CD4-positive, alpha-beta T cell (primary cell): ENCODE results near the gene PPP4R4. TPM values are rescaled to one million over a fixed set of nuclear protein-coding genes. Genes with fewer than 3 reads are reported as not detected.

Experiments
- ATAC-seq: fragments of 200-7000 bp; cut with Tn5 transposase; one replicate; pipeline ENCODE4 v1.10.0; 2022; ENCODE audit warnings: mild to moderate bottlenecking; ENCODE audit not compliant: poor library complexity
- CTCF ChIA-PET: fragments of 350-600 bp; sonication (Branson Sonifier 250); formaldehyde crosslinking; loops from one replicate; lab custom pipeline; 2021; ENCODE audit warnings: antibody characterized with exemption, inconsistent platforms; lab: Charles Lee
- POLR2A ChIA-PET: fragments of 350-600 bp; sonication (Branson Sonifier 250); formaldehyde crosslinking; loops from one replicate; lab custom pipeline; 2021; ENCODE audit warnings: antibody characterized with exemption, inconsistent platforms; lab: Charles Lee
- DNase-seq, 14 experiments: peaks; one replicate each; pipeline ENCODE4 v3.0.0-alpha.2; 2013 to 2020; ENCODE audit warnings: mixed read lengths in 2 of 14
- H3K27ac ChIP-seq, 2 donors: one replicate each; pipeline versions ENCODE4 v1.5.1 to v1.7.0; 2013; ENCODE audit warnings: low read length in 2 of 2, low read depth in 1 of 2, mild to moderate bottlenecking in 1 of 2
- H3K27me3 ChIP-seq, 2 experiments: 1 replicate in 1 of 2; 2 replicates in 1 of 2; pipeline versions ENCODE4 v1.6.1 to v1.7.0; 2013; ENCODE audit warnings: low read length in 2 of 2, control low read depth in 1 of 2, mild to moderate bottlenecking in 1 of 2, moderate library complexity in 1 of 2; ENCODE audit not compliant: insufficient read depth in 2 of 2, control insufficient read depth in 1 of 2
- H3K36me3 ChIP-seq: one replicate; pipeline ENCODE4 v1.6.1; 2013; ENCODE audit warnings: low read length, control low read depth; ENCODE audit not compliant: insufficient read depth
- H3K4me1 ChIP-seq: one replicate; pipeline ENCODE4 v1.6.1; 2013; ENCODE audit warnings: low read length, control low read depth; ENCODE audit not compliant: insufficient read depth
- H3K4me3 ChIP-seq: one replicate; pipeline ENCODE4 v1.5.1; 2013; ENCODE audit warnings: mild to moderate bottlenecking, low read length, moderate library complexity
- H3K9me3 ChIP-seq, 2 experiments: 1 replicate in 1 of 2; 2 replicates in 1 of 2; pipeline versions ENCODE4 v1.6.1 to v1.7.0; 2013; ENCODE audit warnings: low read length in 2 of 2, mild to moderate bottlenecking in 2 of 2, control low read depth in 1 of 2, moderate library complexity in 1 of 2; ENCODE audit not compliant: control insufficient read depth in 1 of 2, insufficient read depth in 1 of 2
- H3K27ac Mint-ChIP-seq: one replicate; pipeline ENCODE4 v1.8.0; 2020; ENCODE audit warnings: mixed read lengths
- H3K27me3 Mint-ChIP-seq: one replicate; pipeline ENCODE4 v1.8.0; 2021; ENCODE audit warnings: mixed read lengths
- H3K36me3 Mint-ChIP-seq: one replicate; pipeline ENCODE4 v1.8.0; 2021; ENCODE audit warnings: low read depth, mixed read lengths
- H3K4me1 Mint-ChIP-seq: one replicate; pipeline ENCODE4 v1.8.0; 2021; ENCODE audit warnings: low read depth, mixed read lengths
- H3K4me3 Mint-ChIP-seq: one replicate; pipeline ENCODE4 v1.8.0; 2020; ENCODE audit warnings: mild to moderate bottlenecking, mixed read lengths
- H3K9me3 Mint-ChIP-seq: one replicate; pipeline ENCODE4 v1.8.0; 2020; ENCODE audit warnings: mixed read lengths
- CTCF ChIP-seq: fragments of 200-600 bp; IDR thresholded peaks from one replicate; pipeline ENCODE4 v1.8.0; 2022; ENCODE audit warnings: antibody characterized with exemption, mild to moderate bottlenecking
- intact Hi-C, 2 experiments: fragments of 100-400 bp; cut with DNase I in 1 of 2; cut with micrococcal nuclease in 1 of 2; formaldehyde crosslinking; loops; one replicate each; pipeline versions ENCODE4 v1.15.1 to v1.9.0; 2023 to 2025; cut with DNase I, micrococcal nuclease
- total RNA-seq, 174 experiments: library from RNA in 2 of 174; stranded (reverse) in 2 of 174; gene quantifications; one replicate each; pipeline ENCODE4 v1.2.3 and lab custom pipeline; 2021 to 2026

PPP4R4 gene
- total RNA-seq, 2 experiments from 2014 or later: 3.5 to 4.3 TPM

DNA sequence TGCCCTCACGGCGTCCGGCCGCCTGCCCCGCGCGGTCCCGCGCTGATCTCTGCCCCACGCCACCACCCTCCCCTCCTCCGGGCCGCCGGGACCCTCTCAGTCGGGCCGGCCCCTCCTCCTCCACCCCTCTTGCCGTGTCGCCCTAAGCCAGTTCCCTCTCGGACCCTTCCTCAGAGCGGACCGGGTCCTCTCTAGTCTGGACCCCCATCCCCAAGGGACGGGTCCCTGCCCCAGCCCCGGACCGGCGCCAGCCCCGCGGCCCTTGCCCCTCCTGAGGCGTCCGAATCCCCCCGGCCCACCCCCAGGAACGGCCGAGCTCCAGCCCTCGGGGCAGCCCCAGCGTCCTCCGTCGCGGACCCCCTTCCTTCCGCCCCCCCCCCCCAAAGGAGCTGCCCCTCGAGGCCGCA is 485 bp downstream of the PPP4R4 start:
- Mint-ChIP-seq H3K4me3 (peak overlapping the region; percentile 59), H3K36me3 (no peaks in the 10 kb centered on the region), H3K4me1 (peaks cover 30% of the 10 kb centered on the region), H3K9me3 (no peaks in the 10 kb centered on the region), H3K27ac (no peak overlapping the region), H3K27me3 (peaks cover 12% of the 10 kb centered on the region)
- ChIA-PET POLR2A (interaction anchor here (0.8 to 3.7 kb wide), 9 partner anchors 12 to 235 kb away, joined by 3 to 27 read pairs (median 9); partner anchors contain the start of genes DDX24, IFI27L1, IFI27L2 and OTUB2), CTCF (interaction anchor here (1.3 to 1.4 kb wide), 2 partner anchors 38 to 138 kb away, joined by 3 read pairs; no protein-coding TSS in a partner anchor)
- Histone ChIP-seq H3K9me3 (no peaks in the 10 kb centered on the region), H3K4me1 (peaks cover 23% of the 10 kb centered on the region), H3K36me3 (no peaks in the 10 kb centered on the region), H3K27ac (no peak overlapping the region), H3K4me3 (peak overlapping the region; percentile 42), H3K27me3 (peaks cover 4 to 7% of the 10 kb centered on the region in 2 experiments)
- ATAC-seq: no peak
- no peak for DNase-seq
- no peak for TF ChIP-seq CTCF
- intact Hi-C loops: loop anchor here in 1 of 2 experiments (5.0 to 10.0 kb wide), 4 partner anchors 217 to 1060 kb away; partner anchors contain the start of genes BTBD7, DICER1 and ITPK1

DNA sequence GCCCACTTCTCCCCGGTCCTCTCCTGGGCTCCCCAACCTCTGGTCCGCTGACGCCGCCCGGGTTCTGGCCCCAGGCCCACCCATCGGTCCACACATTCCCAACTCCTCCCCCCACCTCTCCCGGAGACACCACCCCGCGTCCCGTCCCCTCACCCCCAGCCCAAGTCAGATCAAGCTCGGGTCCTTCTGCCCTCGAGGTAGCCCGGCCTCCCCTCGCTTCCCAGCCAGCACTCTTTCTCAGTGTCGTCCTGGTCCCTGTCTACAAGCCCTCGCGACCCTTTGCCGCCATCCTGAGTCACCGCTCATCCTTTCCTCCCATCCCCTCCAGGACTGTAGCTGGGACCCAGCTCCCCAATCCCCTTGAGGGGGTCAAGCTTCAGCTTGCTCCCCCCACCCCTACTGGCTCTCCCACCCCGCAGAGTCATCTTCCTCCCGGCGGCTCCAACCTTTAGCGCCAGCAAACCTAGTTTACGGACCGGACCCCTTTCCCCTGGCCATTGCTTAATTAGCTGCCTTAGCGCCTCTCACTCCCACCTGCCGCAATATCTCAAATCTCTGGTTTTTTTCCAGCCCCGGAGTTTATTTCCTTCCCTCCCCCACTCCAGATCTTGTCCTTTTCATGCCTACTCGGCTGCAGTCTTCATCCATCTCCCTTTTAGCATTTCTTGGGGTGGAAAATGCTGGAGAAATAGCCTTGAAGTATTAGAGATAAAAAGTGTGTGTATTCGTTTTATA is 1.1 kb downstream of the PPP4R4 start:
- peak in 4 of 14 experiments; percentile 13 to 40 (median 30) for DNase-seq
- intact Hi-C loops: loop anchor here in 1 of 2 experiments (5.0 to 10.0 kb wide), 3 partner anchors 843 to 1060 kb away; partner anchors contain the start of genes BTBD7, DICER1 and ITPK1
- Histone ChIP-seq H3K4me1 (peaks cover 23% of the 10 kb centered on the region), H3K36me3 (no peaks in the 10 kb centered on the region), H3K4me3 (peak overlapping the region; percentile 42), H3K27ac (no peak overlapping the region), H3K27me3 (peaks cover 4 to 7% of the 10 kb centered on the region in 2 experiments), H3K9me3 (no peaks in the 10 kb centered on the region)
- no peak for ATAC-seq
- Mint-ChIP-seq H3K9me3 (no peaks in the 10 kb centered on the region), H3K27ac (peak overlapping the region; percentile 11), H3K4me3 (peak overlapping the region; percentile 88), H3K4me1 (peaks cover 30% of the 10 kb centered on the region), H3K27me3 (peaks cover 12% of the 10 kb centered on the region), H3K36me3 (no peaks in the 10 kb centered on the region)
- ChIA-PET CTCF (interaction anchor here (1.3 to 1.4 kb wide), 2 partner anchors 38 to 139 kb away, joined by 3 read pairs; no protein-coding TSS in a partner anchor), POLR2A (interaction anchor here (0.6 to 3.7 kb wide), 10 partner anchors 13 to 236 kb away, joined by 3 to 27 read pairs (median 6); partner anchors contain the start of genes DDX24, IFI27L1, IFI27L2 and OTUB2)
- TF ChIP-seq CTCF: no peak

DNA sequence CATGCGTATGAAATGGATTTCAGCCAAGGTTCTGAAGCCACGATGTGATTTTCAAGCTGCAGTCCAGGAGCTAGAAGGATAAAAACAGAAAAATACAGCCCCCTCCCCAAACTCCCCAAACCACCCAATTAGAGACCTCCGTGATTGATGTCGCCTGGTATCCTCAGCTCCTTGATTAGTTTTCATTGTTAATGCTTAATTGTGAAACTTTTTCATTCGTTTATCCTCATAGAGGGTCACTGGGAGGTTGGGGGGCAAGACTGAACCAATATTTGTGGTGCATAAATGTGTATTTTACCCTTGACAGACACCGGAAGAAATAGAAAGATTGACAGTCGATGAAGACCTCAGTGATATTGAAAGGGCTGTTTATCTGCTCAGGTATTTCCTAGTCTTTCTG is 1.6 kb downstream of the PPP4R4 start:
- no peak for DNase-seq
- Mint-ChIP-seq H3K4me3 (peak overlapping the region; percentile 88), H3K4me1 (peaks cover 35% of the 10 kb centered on the region), H3K36me3 (no peaks in the 10 kb centered on the region), H3K9me3 (no peaks in the 10 kb centered on the region), H3K27ac (peak overlapping the region; percentile 11), H3K27me3 (peaks cover 12% of the 10 kb centered on the region)
- POLR2A ChIA-PET: interaction anchor here (0.6 to 3.7 kb wide), 7 partner anchors 13 to 176 kb away, joined by 3 to 27 read pairs (median 6); partner anchors contain the start of genes DDX24, IFI27L1 and OTUB2
- Histone ChIP-seq H3K9me3 (no peaks in the 10 kb centered on the region), H3K4me3 (peak overlapping the region; percentile 42), H3K4me1 (peaks cover 25% of the 10 kb centered on the region), H3K36me3 (no peaks in the 10 kb centered on the region), H3K27me3 (peaks cover 4 to 7% of the 10 kb centered on the region in 2 experiments), H3K27ac (no peak overlapping the region)
- TF ChIP-seq CTCF: no peak
- CTCF ChIA-PET: interaction anchor here (1.0 to 1.4 kb wide), 3 partner anchors 39 to 139 kb away, joined by 3 to 5 read pairs (median 3); no protein-coding TSS in a partner anchor
- no peak for ATAC-seq
- intact Hi-C loops: loop anchor here in 1 of 2 experiments (5.0 to 10.0 kb wide), 3 partner anchors 843 to 1061 kb away; partner anchors contain the start of genes BTBD7, DICER1 and ITPK1
